ENCODE data around the gene RFX8.
"Not testable (repeated sequence)": the region's sequence is repeated elsewhere in the genome, so short reads cannot be mapped to it uniquely, and the experiment has no call there.

RFX8 gene

DNA sequence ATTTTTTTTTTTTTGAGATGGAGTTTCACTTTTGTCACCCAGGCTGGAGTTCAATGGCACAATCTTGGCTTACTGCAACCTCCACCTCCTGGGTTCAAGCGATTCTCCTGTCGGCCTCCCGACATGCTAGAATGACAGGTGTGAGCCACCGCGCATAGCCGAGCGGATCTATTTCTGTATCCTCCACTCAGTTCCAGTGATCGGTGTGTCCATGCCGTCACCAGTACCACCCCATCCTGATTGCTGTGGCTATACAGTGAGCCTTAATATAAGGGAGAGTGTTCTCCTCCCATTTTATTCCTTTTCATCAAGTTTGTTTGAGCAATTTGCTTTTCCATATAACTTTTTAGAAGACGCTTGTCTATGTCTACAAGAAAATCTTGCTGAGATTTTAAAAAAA, 35.2 kb downstream of the RFX8 start:
- no peak for DNase-seq

DNA sequence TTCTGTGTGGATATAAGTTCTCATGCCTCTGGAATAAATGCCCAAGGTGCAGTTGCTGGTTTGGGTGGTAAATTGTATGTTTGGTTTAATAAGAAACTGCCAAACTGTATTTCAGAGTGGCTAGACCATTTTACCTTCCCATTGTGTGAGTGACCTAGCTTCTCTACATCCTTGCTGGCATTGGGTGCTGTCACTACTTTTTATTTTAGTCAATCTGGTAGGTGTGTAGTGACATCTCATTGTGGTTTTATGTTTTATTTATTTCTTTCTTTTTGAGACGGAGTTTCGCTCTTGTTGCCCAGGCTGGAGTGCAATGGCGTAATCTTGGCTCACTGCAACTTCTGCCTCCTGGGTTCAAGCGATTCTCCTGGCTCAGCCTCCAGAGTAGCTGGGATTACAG, 36.4 kb downstream of the RFX8 start:
- DNase-seq: not testable (repeated sequence)

DNA sequence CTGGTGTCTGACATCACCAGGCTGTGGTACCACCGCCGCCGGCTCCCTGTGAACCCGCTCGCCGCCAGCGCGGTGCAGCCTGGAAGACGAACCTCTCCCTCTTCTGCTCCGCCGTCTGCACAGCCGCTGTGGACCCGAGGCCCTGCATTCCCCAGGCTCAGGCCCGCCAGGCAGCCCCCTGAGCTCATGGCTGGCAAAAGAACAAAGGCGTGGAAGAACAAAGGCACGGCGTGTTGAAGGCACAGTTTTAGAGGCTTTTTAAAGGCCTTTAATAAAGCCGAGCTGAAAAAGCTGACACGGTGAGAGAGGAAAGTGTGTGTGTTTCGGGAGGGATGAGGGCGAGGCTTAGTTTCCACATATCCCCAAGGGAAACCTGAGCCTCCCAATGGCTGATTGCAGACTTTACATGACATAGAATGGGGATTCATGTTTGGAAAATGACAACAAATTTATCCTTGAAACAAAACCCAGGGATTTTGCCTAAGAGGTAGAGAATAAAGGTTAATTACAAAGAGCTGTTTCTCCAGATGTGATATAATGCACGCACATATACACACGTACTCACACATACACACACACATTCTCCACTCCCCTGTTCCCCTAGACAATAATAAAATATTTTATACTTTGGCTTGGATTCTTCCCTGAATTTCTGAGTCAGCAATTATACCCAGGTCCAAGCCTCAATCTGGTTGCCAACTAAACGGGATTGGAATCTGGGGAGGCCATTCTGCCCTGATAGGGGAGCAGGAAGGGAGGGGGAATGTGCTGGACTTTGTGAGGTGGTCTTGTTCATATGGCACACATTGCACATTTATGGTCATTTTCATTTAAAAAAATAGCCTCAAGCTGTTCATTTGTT, 39.7 kb downstream of the RFX8 start:
- peak; percentile 85 for DNase-seq

DNA sequence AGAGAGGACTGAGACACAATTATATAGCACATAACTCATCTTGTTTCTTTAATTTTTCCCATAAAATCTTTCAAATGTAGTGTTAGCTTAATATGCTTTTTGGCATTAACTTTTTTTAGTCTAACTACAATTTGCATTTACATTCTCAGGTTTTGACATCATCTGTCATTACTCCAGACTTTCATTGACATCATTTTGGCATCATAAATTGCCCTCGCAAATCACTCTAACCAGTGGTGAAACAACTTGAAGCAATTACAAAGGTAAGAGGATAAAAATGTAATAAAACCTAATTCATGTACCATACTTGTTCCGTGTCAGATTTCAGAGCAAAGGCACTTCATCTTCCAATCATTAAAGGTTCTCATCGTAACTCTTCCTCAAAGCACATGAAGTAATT, 41.4 kb downstream of the RFX8 start:
- peak; percentile 64 for DNase-seq

DNA sequence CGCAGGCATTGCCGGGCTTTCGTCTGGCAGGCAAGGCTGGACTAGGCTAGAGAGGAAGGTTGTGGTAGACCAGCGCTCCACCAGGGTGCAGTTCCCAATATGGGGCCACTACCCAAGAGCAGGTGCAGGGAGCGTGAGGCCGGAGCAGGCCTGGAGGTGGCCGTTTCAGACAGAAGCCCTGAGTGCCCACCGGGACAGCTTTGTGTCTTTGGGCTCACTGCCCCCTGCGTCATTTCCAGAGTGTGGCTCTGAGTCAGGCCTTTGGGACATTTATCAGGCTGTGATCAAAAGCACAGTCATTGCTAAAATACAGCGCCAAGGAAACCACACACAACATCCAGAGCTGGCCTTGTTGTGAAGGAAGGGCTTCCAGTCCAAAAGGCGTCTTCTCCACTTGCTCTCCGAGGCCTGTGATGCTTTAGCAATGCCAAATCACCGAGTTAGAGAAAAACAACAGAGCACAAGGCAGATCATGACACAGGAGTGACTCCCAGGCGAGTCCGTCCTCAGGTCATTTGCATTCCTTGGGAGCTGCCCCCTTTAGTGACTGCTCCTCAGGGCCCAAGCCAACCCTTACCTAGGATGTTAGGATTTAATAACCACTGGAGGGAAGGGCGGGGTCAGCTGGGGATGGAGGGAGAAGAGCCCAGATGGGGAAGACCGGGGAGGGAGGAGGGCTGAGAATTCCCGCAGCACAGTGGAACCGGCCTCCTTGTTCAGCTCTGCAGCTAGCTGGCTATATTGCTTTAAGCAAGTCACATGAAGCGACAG, 42.3 kb downstream of the RFX8 start:
- DNase-seq: peak; percentile 71

DNA sequence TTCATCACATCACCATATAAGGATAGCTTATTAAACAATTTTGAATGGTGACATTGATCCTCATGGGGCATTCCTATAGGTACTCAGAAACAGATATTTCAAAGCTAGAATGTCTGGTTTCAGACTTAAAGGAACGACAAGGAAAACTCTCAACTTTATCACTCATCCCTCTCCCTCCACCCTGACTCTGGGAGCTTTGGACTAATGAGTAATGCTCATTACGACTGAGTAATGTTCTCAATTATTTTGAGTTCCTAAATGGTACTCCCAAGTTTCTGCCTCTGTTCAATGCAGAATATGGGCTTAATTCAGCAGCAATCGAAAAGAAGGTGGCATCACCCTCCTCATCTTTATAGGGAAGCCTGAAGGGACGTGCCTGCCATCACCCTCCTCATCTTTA, 43.4 kb downstream of the RFX8 start:
- peak; percentile 50 for DNase-seq

DNA sequence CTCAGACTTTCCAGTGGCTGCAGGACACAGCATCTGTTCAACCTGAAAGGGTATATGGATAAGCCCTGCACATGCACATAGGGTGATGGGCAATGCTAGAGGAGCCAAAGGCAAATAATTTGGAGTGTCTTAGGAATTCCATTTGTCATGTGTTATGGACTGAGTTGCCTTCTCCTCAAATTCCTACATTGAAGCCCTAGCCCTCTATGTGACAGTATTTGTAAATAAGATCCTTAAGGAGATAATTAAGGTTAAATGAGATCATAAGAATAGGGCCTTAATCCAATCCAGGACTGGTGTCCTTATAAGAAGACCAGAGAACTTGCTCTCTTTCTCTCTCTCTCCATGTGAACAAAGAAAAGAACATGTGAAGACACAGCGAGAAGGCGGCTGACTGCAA, 44.8 kb downstream of the RFX8 start:
- peak; percentile 44 for DNase-seq

DNA sequence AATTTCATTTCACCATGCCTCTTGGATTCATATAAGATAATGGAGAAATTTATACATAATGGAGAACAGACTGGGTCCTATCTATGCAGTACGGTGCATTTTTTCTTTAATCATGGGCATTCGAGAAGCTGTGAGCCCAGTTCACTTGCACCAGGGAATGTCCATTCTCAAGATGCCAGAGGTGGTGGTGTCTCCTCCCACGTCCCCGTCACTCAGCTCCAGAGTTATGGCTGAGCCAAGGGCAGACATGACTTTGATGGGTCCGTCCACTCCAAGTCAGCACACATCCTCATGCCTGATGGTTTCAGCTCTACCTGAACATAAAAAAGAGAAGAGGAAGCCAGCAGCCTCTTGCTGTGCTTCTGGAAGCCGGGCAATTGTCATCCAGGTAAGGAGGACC, 45.5 kb downstream of the RFX8 start:
- DNase-seq: no peak

DNA sequence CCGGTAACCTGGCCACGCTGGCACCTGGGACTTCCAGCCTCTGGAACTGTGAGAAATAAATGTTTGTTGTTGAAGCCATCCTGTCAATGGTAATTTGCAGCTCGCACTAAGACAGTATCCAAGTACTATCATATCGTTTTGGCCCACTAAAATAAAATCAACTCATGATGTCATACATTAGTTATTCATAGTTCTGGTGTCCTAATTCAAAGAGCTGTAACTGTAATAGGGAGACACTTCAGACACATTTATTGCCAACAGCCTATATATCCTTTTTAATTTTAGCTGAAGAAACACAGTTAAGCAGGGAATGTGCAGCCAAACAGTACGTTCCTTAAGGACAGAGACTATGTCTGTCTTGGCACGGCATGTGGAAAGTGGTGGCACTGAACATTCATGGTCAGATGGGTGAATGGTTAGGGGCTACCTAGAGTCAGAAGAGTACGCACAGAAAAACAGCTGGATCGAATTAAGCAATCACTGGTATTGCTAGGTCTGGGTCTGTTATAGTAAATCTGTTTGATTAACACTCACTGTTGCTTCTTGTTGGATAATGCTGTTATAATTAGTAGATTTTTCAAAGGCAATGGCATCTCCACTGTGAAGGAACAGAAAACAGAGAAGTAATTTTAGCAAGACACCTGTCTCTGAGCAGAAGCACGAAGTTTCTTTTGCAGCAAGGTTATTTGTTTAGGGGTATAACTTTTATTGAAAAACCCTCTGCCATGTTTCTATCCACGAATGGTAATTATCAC, 46.3 kb downstream of the RFX8 start:
- DNase-seq: no peak

DNA sequence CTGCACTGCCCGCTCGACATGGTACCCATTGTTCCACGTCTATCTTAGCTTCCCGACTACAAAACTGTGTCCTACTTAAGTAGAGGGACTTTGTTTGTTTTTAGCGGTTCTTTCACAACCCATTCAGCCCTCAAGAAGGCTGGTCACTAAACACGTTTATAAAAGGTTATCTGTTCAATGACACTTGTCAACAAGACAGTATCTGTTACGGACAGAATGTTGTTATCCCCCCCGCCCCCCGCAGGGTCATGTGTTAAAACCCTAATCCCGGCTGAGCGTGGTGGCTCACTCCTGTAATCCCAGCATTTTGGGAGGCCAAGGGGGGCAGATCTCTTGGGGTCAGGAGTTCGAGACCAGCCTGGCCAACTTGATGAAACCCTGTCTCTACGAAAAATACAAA, 47.2 kb downstream of the RFX8 start:
- DNase-seq: no peak

DNA sequence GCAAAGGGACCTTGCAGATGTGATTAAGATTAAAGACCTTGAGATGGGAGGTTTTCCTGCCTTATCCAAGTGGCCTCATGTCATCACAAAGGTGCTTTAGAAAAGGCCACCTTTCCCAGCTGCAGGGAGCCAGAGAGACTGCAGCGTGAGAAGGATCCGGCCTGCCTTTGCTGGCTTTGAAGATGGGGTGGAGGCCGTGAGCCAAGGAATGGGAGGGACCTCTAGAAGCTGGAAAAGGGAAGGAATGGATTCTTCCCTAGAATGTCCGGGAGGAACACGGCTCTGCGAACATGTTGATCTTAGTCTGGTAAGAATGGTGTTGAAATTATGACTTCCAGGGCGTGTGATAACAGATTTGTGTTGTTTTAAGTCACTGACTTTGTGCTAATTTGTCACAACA, 47.7 kb downstream of the RFX8 start:
- DNase-seq: no peak

DNA sequence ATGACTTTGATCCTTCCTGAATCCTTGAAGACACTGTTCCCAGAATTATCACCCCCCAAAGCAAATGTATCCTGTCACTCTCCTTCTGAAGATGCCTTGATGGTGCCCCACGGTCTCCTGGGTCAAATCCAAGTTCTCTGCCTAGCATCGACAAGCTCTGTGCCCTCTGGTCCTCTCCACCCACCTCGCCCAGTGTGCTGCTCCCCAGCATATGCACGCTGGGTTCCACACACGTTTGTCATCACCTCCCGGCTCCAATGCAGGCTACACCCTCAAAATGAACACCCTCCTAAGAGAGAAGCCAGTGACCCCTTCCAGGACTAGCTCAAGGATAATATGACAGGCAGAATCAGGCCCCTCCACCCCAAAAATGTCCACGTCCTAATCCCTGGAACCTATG, 48.1 kb downstream of the RFX8 start:
- DNase-seq: no peak

DNA sequence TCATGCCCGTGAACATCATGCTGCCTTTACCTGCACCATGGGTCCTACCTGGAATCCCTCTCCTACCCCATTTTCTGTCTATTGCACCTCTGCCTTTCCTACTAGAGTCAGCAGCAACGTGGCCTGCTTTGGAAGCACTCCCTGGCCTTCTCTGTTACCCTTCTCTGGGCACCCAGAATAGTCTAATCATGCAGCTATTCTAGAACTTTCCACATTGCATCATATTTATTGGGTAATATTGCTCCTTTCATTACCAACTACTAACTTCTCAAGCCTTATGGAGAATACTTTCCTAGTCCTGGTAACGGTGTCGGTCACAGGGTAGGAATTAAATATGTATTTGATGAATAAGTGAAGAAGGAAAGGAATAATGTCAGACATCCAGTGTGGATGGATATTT, 54.3 kb downstream of the RFX8 start:
- DNase-seq: no peak

DNA sequence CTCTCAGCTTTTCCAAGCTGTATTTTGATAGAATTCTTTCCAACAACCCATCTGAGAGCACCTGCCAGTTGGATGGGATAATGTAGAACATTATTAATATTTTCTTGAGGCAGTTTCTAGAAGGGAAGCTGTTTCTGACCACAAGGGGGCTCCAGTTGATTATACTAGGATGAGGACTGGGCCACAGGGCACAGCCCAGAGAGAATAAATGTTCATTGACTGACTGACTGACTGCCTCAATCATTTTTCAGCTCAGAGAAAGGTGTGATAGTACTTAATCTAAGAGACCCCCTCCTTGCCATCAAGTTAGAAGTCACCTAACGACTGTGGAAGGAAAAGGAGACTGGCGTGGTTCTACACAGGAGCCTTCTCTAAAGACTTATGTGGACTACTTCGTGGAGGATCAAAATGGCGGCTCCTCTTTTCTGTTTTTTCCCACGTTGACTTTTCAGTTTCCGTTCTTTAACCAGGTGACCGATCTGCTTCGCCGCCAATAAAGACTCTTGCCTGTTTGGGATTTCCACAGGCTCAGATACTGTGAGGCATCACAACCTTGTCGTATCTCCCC, 55.7 kb downstream of the RFX8 start:
- DNase-seq: peak; percentile 68

DNA sequence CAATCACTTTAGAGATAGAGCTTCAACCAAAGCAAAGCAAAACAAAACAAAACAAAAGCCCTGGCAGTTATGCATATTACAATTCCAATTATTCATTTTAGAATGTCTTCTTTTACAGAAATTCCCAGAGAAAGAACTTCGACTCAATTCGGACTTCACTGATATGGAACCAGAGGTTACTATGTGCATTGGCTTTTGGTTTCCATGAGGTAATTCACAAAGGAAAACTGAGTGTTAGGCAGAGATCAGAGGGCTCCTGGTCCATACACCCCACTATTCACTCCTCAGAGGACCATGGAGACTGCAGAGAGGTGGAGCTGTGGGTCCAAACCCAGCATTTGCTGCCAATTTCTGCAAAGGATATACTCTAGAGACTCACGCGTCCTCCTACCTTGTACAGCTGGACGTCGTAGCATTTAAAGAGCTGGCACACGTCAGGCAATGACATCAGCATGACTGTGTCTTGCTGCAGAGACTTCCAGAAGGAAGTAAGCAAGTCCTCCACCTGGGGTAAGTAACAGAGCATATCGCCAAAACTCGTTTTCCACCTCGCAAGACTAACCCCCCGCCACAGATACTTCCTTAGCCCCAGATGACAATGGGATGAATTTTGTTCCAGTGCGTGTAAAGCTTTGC, 56.3 kb downstream of the RFX8 start:
- no peak for DNase-seq

DNA sequence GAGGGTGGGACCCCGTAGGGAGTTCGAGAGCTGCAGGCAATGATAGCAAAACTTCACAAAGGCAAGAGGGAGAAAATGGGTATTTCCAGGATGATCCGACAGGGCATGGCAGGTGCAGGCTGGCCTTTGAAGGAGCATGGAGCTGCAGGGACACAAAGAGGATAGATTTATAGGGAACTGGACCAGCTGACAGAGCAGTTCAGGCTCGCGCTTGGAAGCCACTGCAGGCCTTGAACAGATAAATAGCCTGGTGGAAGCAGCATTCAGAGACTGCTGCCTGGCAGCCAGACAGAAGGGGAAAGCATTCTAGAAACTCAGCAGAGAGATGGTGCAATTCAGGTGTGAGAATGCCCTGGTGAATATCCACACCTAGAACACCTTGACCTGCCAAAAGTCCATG, 58.3 kb downstream of the RFX8 start:
- no peak for DNase-seq

DNA sequence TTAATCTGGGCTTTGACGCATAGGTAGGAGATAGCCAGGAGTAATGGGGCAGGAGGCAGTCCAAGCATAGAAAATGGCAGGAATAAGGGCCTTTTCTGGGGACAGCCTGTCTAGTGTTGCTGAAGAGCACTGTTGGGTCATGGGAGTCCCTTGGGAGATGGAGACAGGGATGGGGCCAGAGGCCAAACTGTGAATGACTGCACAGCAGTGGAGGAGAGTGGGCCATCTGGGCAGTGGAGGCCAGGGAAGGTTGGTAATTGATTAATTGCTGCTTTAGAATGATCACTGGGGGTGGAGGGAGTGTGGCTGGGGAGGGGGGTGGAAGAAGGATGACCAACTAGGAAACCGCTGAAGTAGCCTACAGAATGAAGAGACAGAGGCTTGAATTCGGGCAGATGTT, 59.0 kb downstream of the RFX8 start:
- no peak for DNase-seq

DNA sequence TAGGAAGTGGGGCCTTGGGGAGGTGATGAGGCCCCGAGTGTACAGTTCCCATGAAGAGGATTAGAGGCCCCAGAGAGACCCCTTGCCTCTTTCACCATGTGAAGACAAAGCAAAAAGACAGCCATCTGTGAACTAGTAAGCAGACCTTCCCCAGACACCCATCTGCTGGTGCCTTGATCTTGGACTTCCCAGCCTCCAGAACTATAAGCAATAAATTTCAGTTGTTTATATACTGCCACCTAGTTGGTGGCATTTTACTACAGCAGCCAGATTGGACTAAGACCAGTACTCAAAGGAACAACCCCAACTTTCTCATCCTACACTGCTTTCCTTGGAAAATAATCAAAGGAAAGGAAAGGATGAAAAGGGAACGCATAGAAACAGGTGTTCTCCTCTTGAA, 59.7 kb downstream of the RFX8 start:
- no peak for DNase-seq

DNA sequence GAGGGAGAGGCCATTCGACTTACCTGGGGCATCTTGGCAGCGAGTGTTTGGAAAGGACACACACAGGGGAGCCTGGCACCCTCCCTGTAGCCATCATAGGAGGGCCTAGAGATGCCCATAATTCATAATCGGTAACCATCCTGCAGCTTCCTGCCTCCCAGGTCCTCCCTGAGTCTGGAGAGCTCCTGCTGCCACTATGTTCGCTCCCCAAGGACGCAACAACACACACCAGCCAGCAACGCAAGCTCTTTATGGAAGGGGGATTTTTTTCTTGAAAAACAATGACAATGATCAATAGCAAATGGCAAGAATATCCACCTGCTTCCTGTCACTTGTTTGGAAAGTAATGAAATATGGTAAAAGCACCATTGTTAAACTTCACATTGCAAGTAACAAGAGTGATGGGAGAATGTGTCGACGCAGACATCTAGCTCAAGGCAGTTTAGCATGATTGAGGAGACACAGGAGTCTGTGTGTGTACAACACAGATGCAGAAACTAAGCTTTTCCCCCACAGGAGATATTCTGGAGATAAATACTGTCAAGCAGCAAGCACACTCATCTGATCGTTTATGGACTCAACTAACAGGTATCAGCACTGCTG, 62.7 kb downstream of the RFX8 start:
- DNase-seq: no peak

DNA sequence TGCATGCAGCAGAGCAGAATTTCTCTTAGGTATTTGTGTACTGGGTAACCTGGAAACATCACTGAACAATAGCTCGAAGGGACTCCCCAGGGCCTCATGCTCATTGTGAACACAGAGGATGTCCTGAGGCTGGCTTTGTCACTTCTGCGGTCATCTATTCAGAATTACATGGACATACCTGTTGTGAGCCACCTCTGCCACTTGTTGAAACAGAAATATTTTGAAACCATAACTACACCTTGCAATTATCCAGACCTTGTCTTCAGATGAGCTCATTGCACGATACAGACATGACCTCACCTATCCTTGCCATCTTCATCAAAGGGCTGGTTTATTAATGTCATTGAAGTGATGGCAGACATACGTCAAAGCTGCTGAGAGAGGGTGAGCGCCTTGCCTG, 64.2 kb downstream of the RFX8 start:
- DNase-seq: no peak

DNA sequence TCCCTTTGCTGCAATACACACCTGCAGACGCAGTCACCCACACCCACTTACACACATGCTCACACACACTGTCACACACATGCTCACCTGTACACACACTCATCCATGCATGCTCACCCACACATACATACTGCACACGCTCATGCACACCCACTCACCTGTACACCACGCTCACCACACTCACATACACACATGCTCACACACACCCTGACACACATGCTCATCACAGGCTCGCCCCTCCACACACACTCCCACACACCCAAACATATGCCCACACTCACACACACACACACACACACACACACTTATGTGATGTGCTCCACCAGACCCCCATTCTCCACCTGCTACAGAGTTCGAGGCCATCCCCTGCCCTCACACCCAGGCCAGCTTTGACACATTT, 64.8 kb downstream of the RFX8 start:
- no peak for DNase-seq

DNA sequence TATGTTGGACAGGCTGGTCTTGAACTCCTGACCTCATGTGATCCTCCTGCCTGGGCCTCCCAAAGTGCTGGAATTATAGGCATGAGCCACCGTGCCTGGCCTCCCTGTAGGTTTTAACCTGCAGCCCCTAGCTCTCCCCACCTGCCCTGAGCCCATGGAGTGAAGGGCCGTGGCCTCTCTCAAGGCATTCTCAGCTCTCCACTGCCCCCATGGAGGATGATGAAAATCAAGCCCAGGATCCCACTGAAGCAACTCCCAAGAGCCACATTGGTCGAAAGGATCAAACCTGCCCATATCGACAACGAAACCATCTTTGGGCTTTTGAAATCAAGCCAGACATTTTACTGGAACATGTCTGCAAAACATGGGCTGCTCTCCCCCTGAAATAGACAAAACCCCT, 65.2 kb downstream of the RFX8 start:
- DNase-seq: no peak

Measured in fibroblast of skin of right biceps (primary cell).